Hepatocyte (in vitro differentiated cells): Measurements from ENCODE around the gene WDR4. TPM values are rescaled to one million over a fixed set of nuclear protein-coding genes. Genes with fewer than 3 reads are reported as not detected.
"Not testable (repeated sequence)": the region's sequence is repeated elsewhere in the genome, so short reads cannot be mapped to it uniquely, and the experiment has no call there.

Experiments used
- DNase-seq: peaks from one replicate; pipeline ENCODE4 v3.0.0-alpha.2; 2016; ENCODE audit warnings: low spot score
- H2AFZ ChIP-seq: fragments of 200-600 bp; sonication (generic); 2 replicates; pipeline ENCODE4 v1.6.0; 2016; ENCODE audit warnings: antibody characterized with exemption, mild to moderate bottlenecking
- H3K27ac ChIP-seq: fragments of 200-600 bp; sonication (generic); 2 replicates; pipeline ENCODE4 v1.5.1; 2016; ENCODE audit warnings: mild to moderate bottlenecking
- H3K27me3 ChIP-seq: fragments of 200-600 bp; sonication (generic); 2 replicates; pipeline ENCODE4 v1.6.1; 2016
- H3K36me3 ChIP-seq: fragments of 200-600 bp; sonication (generic); replicated peaks from 2 replicates; pipeline ENCODE4 v1.5.1; 2016; ENCODE audit warnings: low read depth; ENCODE audit not compliant: insufficient read depth
- H3K4me1 ChIP-seq: fragments of 200-600 bp; sonication (generic); 2 replicates; pipeline ENCODE4 v1.5.1; 2016; ENCODE audit warnings: mild to moderate bottlenecking, moderate library complexity; ENCODE audit not compliant: insufficient read depth
- H3K4me2 ChIP-seq: fragments of 200-600 bp; sonication (generic); 2 replicates; pipeline ENCODE4 v1.6.0; 2016
- H3K4me3 ChIP-seq: fragments of 200-600 bp; sonication (generic); 2 replicates; pipeline ENCODE4 v1.5.1; 2016; ENCODE audit warnings: mild to moderate bottlenecking
- H3K79me2 ChIP-seq: fragments of 200-600 bp; sonication (generic); 2 replicates; pipeline ENCODE4 v1.6.0; 2017; ENCODE audit warnings: mild to moderate bottlenecking
- H3K9me2 ChIP-seq: fragments of 200-600 bp; sonication (generic); replicated peaks from 2 replicates; pipeline ENCODE4 v1.6.0; 2017; ENCODE audit warnings: mild to moderate bottlenecking; ENCODE audit not compliant: insufficient read depth
- H3K9me3 ChIP-seq: fragments of 200-600 bp; sonication (generic); 2 replicates; pipeline ENCODE4 v1.5.1; 2016; ENCODE audit warnings: low read depth, mild to moderate bottlenecking
- H4K20me1 ChIP-seq: fragments of 200-600 bp; sonication (generic); 2 replicates; pipeline ENCODE4 v1.6.0; 2016; ENCODE audit warnings: mild to moderate bottlenecking; ENCODE audit not compliant: insufficient read depth, poor library complexity, severe bottlenecking
- EZH2 ChIP-seq: fragments of 200-600 bp; sonication (generic); IDR thresholded peaks from 2 replicates; pipeline ENCODE4 v1.6.1; 2016; ENCODE audit warnings: antibody characterized with exemption, mild to moderate bottlenecking, borderline replicate concordance
- EZH2phosphoT487 ChIP-seq: fragments of 200-600 bp; sonication (generic); IDR thresholded peaks from one replicate; pipeline ENCODE4 v1.6.1; 2018; ENCODE audit warnings: antibody characterized with exemption, mild to moderate bottlenecking, low read depth, moderate library complexity; ENCODE audit not compliant: unreplicated experiment, severe bottlenecking
- WGBS: methylation state at CpG from one replicate; pipeline ENCODE4 v1.1.6; 2016; ENCODE audit warnings: low lambda C conversion rate; ENCODE audit errors: missing lambda C conversion rate; 5-methylcytosine and 5-hydroxymethylcytosine counted together
- polyA plus RNA-seq: library from polyadenylated mRNA; unstranded; fragments of >200 nt; fragmentation: Nextera tagmentation; extraction: Ambion mirVana; gene quantifications from 2 replicates; pipeline ENCODE4 v1.2.1, GENCODE V29; 2016
- total RNA-seq: library from RNA; depleted of rRNA; stranded (reverse); fragments of >200 nt; gene quantifications from 2 replicates; pipeline ENCODE4 v1.2.3, GENCODE V29; 2014
- TF ChIP-seq, protein P1 (sequence below): fragments of 200-600 bp; sonication (generic); IDR thresholded peaks from 2 replicates; pipeline ENCODE4 v1.5.1; 2016; ENCODE audit warnings: antibody characterized with exemption, mild to moderate bottlenecking; ENCODE audit not compliant: poor library complexity

WDR4 gene
- total and polyA plus RNA-seq, 2 experiments from 2014 or later, result 6.4 to 11.1 TPM

DNA sequence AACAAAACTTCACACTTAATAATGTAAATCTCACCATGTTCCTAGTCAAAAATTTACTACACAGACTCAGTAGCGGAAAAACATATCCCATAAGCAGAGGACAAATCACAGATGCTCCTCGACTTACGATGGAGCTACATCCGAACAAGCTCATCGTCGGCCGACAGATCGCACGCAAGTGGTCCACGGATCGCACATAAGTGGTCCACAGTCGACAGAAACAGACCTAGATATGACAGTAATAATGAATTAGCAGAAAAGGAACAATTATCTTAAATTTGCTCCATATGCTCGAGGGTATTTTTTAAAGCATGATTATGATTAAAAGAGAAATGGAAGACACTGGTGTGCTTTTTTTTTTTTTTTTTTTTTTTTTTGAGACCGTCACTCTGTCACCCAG lies 36.3 kb downstream of the WDR4 start:
- no peaks in the 10 kb centered on the region for H4K20me1 ChIP-seq
- no peaks in the 10 kb centered on the region for H3K36me3 ChIP-seq
- H3K9me2 ChIP-seq, result no peaks in the 10 kb centered on the region
- H3K4me2 ChIP-seq, result no peak overlapping the region
- no peaks in the 10 kb centered on the region for H3K27me3 ChIP-seq
- DNase-seq, result no peak
- H3K9me3 ChIP-seq, result no peaks in the 10 kb centered on the region
- H2AFZ ChIP-seq, result no peak overlapping the region
- H3K4me3 ChIP-seq, result no peak overlapping the region
- no peaks in the 10 kb centered on the region for H3K79me2 ChIP-seq
- WGBS, result 95% methylated on average over 14 of the region's 14 CpGs
- no peak for TF ChIP-seq EZH2
- TF ChIP-seq, protein P1, sequence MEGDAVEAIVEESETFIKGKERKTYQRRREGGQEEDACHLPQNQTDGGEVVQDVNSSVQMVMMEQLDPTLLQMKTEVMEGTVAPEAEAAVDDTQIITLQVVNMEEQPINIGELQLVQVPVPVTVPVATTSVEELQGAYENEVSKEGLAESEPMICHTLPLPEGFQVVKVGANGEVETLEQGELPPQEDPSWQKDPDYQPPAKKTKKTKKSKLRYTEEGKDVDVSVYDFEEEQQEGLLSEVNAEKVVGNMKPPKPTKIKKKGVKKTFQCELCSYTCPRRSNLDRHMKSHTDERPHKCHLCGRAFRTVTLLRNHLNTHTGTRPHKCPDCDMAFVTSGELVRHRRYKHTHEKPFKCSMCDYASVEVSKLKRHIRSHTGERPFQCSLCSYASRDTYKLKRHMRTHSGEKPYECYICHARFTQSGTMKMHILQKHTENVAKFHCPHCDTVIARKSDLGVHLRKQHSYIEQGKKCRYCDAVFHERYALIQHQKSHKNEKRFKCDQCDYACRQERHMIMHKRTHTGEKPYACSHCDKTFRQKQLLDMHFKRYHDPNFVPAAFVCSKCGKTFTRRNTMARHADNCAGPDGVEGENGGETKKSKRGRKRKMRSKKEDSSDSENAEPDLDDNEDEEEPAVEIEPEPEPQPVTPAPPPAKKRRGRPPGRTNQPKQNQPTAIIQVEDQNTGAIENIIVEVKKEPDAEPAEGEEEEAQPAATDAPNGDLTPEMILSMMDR, result no peak
- no peak for TF ChIP-seq EZH2phosphoT487
- H3K27ac ChIP-seq, result no peak overlapping the region
- H3K4me1 ChIP-seq, result no peaks in the 10 kb centered on the region

DNA sequence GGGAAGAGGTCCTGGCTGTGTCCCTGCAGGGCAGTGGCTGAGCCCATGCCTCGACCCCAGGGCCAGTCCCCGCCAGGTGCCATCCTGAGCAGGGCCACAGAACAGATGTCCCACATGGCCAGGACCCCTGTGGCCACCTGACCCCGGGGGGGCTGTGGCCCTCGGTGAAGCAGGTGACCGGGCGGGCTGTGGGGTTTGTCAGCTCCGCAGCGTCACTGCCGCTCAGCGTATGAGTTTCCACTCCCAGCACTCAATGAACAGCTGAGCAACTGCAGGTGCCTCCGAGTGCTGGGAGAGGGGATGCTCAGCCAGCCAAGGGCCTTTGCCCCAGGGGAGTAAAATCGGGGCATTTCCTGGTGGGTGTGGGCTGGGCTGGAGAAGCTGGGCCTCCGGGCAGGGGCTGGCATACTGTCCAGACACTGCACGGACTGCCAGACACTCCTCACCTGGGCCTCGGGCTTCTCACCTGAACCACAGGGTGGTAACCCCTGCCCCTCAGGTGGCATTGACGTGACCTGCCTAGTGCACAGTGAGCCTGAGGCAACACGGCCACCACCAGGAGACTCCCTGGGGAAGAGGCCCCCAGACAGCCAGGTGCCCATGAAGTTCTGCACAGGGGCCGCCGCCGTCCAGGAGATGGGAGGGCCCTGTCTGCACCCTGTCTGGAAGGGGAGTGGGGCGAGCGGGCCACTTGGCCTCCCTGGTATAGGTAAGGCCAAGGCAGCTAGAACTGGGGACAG lies 37.3 kb downstream of the WDR4 start:
- WGBS, result 96% methylated on average over 17 of the region's 22 CpGs
- DNase-seq, H3K36me3 ChIP-seq: not testable (repeated sequence)

DNA sequence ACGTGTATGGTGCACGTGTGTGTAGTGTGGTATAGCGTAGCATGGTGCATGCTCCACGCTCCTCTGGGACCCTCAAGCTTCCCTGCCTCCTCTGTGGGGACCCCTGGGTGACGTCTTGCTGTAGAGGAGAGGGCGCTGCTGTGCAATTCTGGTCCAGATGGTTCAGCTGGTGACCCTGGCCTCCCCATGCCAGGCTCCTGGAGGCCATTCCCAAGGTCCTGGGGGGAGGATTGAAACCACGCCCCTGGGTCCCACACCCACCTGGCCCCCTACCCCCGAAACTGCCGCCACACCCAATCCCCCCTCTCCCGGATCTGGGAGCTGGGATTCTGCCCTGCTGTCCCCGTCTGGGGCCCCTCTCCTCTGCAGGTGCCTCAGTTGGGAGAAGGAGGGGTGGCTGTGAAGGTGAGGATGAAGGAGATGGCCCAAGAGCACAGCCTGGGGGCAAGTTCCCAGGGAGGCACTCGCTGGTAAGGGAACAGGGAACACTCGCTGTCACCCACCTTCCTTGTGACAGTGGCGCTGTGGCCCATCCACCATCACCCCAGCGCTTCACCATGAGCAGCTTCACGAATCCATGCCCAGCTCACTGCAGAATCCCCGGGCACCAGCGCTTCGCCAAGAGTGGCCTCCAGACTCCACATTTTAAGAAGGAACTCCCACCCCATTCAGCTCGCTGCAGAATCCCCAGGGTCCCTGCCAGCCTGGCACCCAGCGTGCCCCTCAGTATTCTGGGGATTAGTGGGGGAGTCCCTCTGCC lies 38.0 kb downstream of the WDR4 start:
- Histone ChIP-seq H3K36me3 (no peaks in the 10 kb centered on the region), H3K27me3 (no peaks in the 10 kb centered on the region), H4K20me1 (no peaks in the 10 kb centered on the region), H3K79me2 (no peaks in the 10 kb centered on the region), H3K4me1 (no peaks in the 10 kb centered on the region), H3K9me2 (no peaks in the 10 kb centered on the region), H2AFZ (no peak overlapping the region), H3K4me3 (no peak overlapping the region), H3K27ac (no peak overlapping the region), H3K9me3 (no peaks in the 10 kb centered on the region), H3K4me2 (no peak overlapping the region)
- no peak for TF ChIP-seq EZH2phosphoT487
- TF ChIP-seq, protein P1, result no peak
- no peak for TF ChIP-seq EZH2
- WGBS, result 93% methylated on average over 17 of the region's 21 CpGs
- no peak for DNase-seq

More for the DNA sequence above, 37.3 kb downstream of the WDR4 start:
- H3K27ac ChIP-seq, H3K4me3 ChIP-seq, H3K4me1 ChIP-seq, H3K4me2 ChIP-seq, H2AFZ ChIP-seq, H3K27me3 ChIP-seq, H3K9me3 ChIP-seq, H3K79me2 ChIP-seq, H4K20me1 ChIP-seq, H3K9me2 ChIP-seq: not testable (repeated sequence)
